ENCODE measurements around the gene EVA1A. TPM values are rescaled to one million over a fixed set of nuclear protein-coding genes. Genes with fewer than 3 reads are reported as not detected.

The EVA1A gene
- polyA plus RNA-seq, 3 donors = not detected

DNA sequence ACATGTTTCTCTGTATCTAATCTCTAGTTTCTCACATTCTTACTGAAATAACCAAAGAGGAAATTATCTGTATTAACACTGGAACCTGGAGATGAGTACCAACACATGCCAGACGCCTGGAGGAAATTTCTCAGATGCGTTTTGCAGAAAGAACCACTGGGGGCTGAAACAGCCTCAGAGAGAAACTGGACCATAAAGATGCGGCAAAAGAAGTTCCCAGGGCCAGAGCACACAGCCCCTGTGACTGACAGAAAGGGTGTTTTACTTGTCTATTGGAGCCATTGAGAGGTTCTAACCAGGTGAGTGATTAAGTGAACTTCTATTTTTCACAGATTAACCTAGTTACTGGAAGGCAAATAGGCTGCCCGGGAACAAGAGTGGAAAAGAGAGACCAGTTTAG, 103.9 kb downstream of the EVA1A start:
- Histone ChIP-seq H3K4me2 (replicated peaks; ENCODE audit: extremely low read depth, low read length, poor library complexity, severe bottlenecking) (no peak overlapping the region), H3K4me1 (ENCODE audit: control insufficient read depth in 1 of 2, insufficient read depth in 2 of 2, low read length in 2 of 2) (no peaks in the 10 kb centered on the region), H3K27me3 (ENCODE audit: control insufficient read depth in 2 of 2, insufficient read depth in 2 of 2, low read length in 2 of 2) (peaks cover 0 to 2% of the 10 kb centered on the region in 2 donors), H3K36me3 (replicated peaks in 1 of 2; ENCODE audit: control insufficient read depth in 1 of 2, insufficient read depth in 2 of 2, low read length in 2 of 2) (no peaks in the 10 kb centered on the region), H3K4me3 (replicated peaks in 1 of 3; ENCODE audit: low read depth in 2 of 3, low read length in 3 of 3) (no peak overlapping the region), H3K79me2 (ENCODE audit: insufficient read depth, low read length) (no peaks in the 10 kb centered on the region), H3K9ac (ENCODE audit: insufficient read depth, low read length, poor library complexity, severe bottlenecking) (no peak overlapping the region), H3K27ac (ENCODE audit: low read depth in 1 of 2, low read length in 2 of 2) (no peak overlapping the region), H3K9me3 (replicated peaks in 1 of 2; ENCODE audit: control insufficient read depth in 1 of 2, insufficient read depth in 1 of 2, low read length in 2 of 2) (no peaks in the 10 kb centered on the region), H2AFZ (ENCODE audit: insufficient read depth, low read depth, low read length, poor library complexity, severe bottlenecking) (no peak overlapping the region), H4K20me1 (ENCODE audit: insufficient read depth, low read length) (no peaks in the 10 kb centered on the region)
- intact Hi-C loops (cut with micrococcal nuclease) = no loop called here
- H3K4me1 Mint-ChIP-seq = no peaks in the 10 kb centered on the region
- H3K9me3 Mint-ChIP-seq = peaks cover 0 to 1% (median 0%) of the 10 kb centered on the region in 7 donors
- H3K4me3 Mint-ChIP-seq = no peak overlapping the region
- H3K36me3 Mint-ChIP-seq = no peaks in the 10 kb centered on the region
- peaks cover 2 to 13% (median 5%) of the 10 kb centered on the region in 3 donors for H3K27me3 Mint-ChIP-seq (ENCODE audit: low read depth in 3 of 3)
- DNase-seq = no peak
- 94% methylated on average over 3 of the region's 4 CpGs for WGBS (ENCODE audit: insufficient coverage)
- H3K27ac Mint-ChIP-seq = no peak overlapping the region
- TF ChIP-seq, protein P1, sequence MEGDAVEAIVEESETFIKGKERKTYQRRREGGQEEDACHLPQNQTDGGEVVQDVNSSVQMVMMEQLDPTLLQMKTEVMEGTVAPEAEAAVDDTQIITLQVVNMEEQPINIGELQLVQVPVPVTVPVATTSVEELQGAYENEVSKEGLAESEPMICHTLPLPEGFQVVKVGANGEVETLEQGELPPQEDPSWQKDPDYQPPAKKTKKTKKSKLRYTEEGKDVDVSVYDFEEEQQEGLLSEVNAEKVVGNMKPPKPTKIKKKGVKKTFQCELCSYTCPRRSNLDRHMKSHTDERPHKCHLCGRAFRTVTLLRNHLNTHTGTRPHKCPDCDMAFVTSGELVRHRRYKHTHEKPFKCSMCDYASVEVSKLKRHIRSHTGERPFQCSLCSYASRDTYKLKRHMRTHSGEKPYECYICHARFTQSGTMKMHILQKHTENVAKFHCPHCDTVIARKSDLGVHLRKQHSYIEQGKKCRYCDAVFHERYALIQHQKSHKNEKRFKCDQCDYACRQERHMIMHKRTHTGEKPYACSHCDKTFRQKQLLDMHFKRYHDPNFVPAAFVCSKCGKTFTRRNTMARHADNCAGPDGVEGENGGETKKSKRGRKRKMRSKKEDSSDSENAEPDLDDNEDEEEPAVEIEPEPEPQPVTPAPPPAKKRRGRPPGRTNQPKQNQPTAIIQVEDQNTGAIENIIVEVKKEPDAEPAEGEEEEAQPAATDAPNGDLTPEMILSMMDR (IDR thresholded peaks at IDR 0.05) = no peak

DNA sequence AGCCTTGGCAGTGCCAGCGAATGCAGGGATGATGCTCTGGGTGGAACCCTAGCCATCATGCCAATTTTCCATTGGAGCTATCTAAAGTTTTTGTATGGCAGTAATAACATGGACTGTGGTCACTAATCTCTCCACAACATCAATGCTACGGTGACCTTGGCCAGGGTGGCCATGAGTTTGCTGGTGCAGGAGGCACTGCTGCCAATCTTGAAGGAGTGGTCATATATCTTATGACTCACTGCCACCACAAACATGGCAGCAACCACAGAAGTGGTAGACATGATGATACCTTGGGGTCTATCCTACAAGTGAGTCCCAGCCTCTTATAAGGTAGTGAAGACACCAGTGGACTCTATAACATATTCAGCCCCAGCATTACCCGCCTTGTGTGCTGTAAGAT, 104.6 kb downstream of the EVA1A start:
- H3K4me3 Mint-ChIP-seq = no peak overlapping the region

More for the DNA sequence above, 104.6 kb downstream of the EVA1A start:
- no CpG with 5 or more reads among the region's 3 CpGs for WGBS (ENCODE audit: insufficient coverage)
- Histone ChIP-seq H2AFZ (ENCODE audit: insufficient read depth, low read depth, low read length, poor library complexity, severe bottlenecking) (no peak overlapping the region), H3K27me3 (ENCODE audit: control insufficient read depth in 2 of 2, insufficient read depth in 2 of 2, low read length in 2 of 2) (no peaks in the 10 kb centered on the region), H3K27ac (ENCODE audit: low read depth in 1 of 2, low read length in 2 of 2) (no peak overlapping the region), H3K9me3 (replicated peaks in 1 of 2; ENCODE audit: control insufficient read depth in 1 of 2, insufficient read depth in 1 of 2, low read length in 2 of 2) (no peaks in the 10 kb centered on the region), H3K4me2 (replicated peaks; ENCODE audit: extremely low read depth, low read length, poor library complexity, severe bottlenecking) (no peak overlapping the region), H3K4me3 (replicated peaks in 1 of 3; ENCODE audit: low read depth in 2 of 3, low read length in 3 of 3) (no peak overlapping the region), H3K4me1 (ENCODE audit: control insufficient read depth in 1 of 2, insufficient read depth in 2 of 2, low read length in 2 of 2) (no peaks in the 10 kb centered on the region), H4K20me1 (ENCODE audit: insufficient read depth, low read length) (no peaks in the 10 kb centered on the region), H3K36me3 (replicated peaks in 1 of 2; ENCODE audit: control insufficient read depth in 1 of 2, insufficient read depth in 2 of 2, low read length in 2 of 2) (no peaks in the 10 kb centered on the region), H3K9ac (ENCODE audit: insufficient read depth, low read length, poor library complexity, severe bottlenecking) (no peak overlapping the region), H3K79me2 (ENCODE audit: insufficient read depth, low read length) (no peaks in the 10 kb centered on the region)
- TF ChIP-seq, protein P1 (IDR thresholded peaks at IDR 0.05) = no peak
- Mint-ChIP-seq H3K27ac (no peak overlapping the region), H3K4me1 (no peaks in the 10 kb centered on the region), H3K36me3 (no peaks in the 10 kb centered on the region), H3K27me3 (ENCODE audit: low read depth in 3 of 3) (peaks cover 0 to 9% (median 2%) of the 10 kb centered on the region in 3 donors), H3K9me3 (peaks cover 0 to 1% (median 0%) of the 10 kb centered on the region in 7 donors)
- intact Hi-C loops (cut with micrococcal nuclease) = no loop called here
- DNase-seq = no peak

Data from CD14-positive monocyte (primary cell).